IMR-90 (cell line): ENCODE data around the gene ZEB2. TPM values are rescaled to one million over a fixed set of nuclear protein-coding genes. Genes with fewer than 3 reads are reported as not detected.

Experiments
- ATAC-seq: fragments of 200-7000 bp; cut with Tn5 transposase; 2 replicates; pipeline ENCODE4 v1.9.1; 2020; ENCODE audit warnings: low read depth, mild to moderate bottlenecking, moderate library complexity
- BruUV-seq: library from RNA; stranded (reverse); fragments of 400-500 nt; replicated peaks from 2 replicates; lab custom pipeline; 2021; lab: Mats Ljungman, UMichigan
- CTCF ChIA-PET: fragments of 300-600 bp; formaldehyde crosslinking; extraction: SDS; loops from one replicate; lab custom pipeline; 2021; ENCODE audit warnings: antibody characterized with exemption; lab: Yijun Ruan, JAX
- POLR2A ChIA-PET: fragments of 300-600 bp; sonication (Branson Sonifier 250); formaldehyde crosslinking; loops from one replicate; lab custom pipeline; 2022; ENCODE audit warnings: antibody characterized with exemption; ENCODE audit not compliant: unreplicated experiment; lab: Charles Lee
- DNase-seq: peaks from one replicate; pipeline ENCODE4 v3.0.0; 2013
- H2AFZ ChIP-seq: replicated peaks from 2 replicates; pipeline ENCODE3; 2013; ENCODE audit warnings: low read length, mild to moderate bottlenecking; ENCODE audit not compliant: poor library complexity
- H2AK5ac ChIP-seq: 2 replicates; pipeline ENCODE4 v1.6.1; 2013; ENCODE audit warnings: low read depth, low read length, inconsistent platforms
- H2AK9ac ChIP-seq: replicated peaks from 2 replicates; pipeline ENCODE3; 2013; ENCODE audit warnings: mild to moderate bottlenecking, low read depth, low read length, moderate library complexity; ENCODE audit not compliant: poor library complexity
- H2BK120ac ChIP-seq: 2 replicates; pipeline ENCODE4 v1.6.1; 2013; ENCODE audit warnings: low read depth, low read length, inconsistent platforms
- H2BK15ac ChIP-seq: 3 replicates; pipeline ENCODE4 v1.6.1; 2013; ENCODE audit warnings: low read depth, low read length, inconsistent platforms
- H2BK20ac ChIP-seq: 2 replicates; pipeline ENCODE4 v1.6.1; 2013; ENCODE audit warnings: low read depth, mild to moderate bottlenecking, inconsistent platforms, low read length, moderate library complexity
- H2BK5ac ChIP-seq: 2 replicates; pipeline ENCODE4 v1.6.1; 2013; ENCODE audit warnings: mild to moderate bottlenecking, low read depth, low read length, inconsistent platforms; ENCODE audit not compliant: poor library complexity, severe bottlenecking
- H3K14ac ChIP-seq: replicated peaks from 2 replicates; pipeline ENCODE4 v1.6.1; 2013; ENCODE audit warnings: low read depth, low read length, inconsistent platforms
- H3K18ac ChIP-seq: 2 replicates; pipeline ENCODE4 v1.6.1; 2013; ENCODE audit warnings: low read depth, low read length, control low read depth
- H3K23ac ChIP-seq: 2 replicates; pipeline ENCODE4 v1.6.1; 2013; ENCODE audit warnings: low read depth, low read length, inconsistent platforms
- H3K27ac ChIP-seq: 2 replicates; pipeline ENCODE4 v1.5.1; 2013; ENCODE audit warnings: mild to moderate bottlenecking, control low read depth, low read length; ENCODE audit not compliant: insufficient read depth
- H3K27me3 ChIP-seq: 2 replicates; pipeline ENCODE4 v1.6.1; 2013; ENCODE audit warnings: low read length; ENCODE audit not compliant: control insufficient read depth, insufficient read depth
- H3K36me3 ChIP-seq: 2 replicates; pipeline ENCODE4 v1.6.1; 2013; ENCODE audit warnings: low read length, mixed read lengths; ENCODE audit not compliant: control insufficient read depth, insufficient read depth
- H3K4ac ChIP-seq: 2 replicates; pipeline ENCODE4 v1.6.1; 2013; ENCODE audit warnings: low read depth, low read length, inconsistent platforms
- H3K4me1 ChIP-seq: 2 replicates; pipeline ENCODE4 v1.6.1; 2013; ENCODE audit warnings: low read length, mixed read lengths; ENCODE audit not compliant: control insufficient read depth, insufficient read depth
- H3K4me2 ChIP-seq: 2 replicates; pipeline ENCODE4 v1.6.1; 2013; ENCODE audit warnings: low read depth, mild to moderate bottlenecking, control low read depth, low read length, moderate library complexity
- H3K4me3 ChIP-seq: 2 replicates; pipeline ENCODE4 v1.5.1; 2013; ENCODE audit warnings: low read depth, mild to moderate bottlenecking, control low read depth, low read length, moderate library complexity; ENCODE audit not compliant: insufficient read depth
- H3K56ac ChIP-seq: 2 replicates; pipeline ENCODE4 v1.6.1; 2013; ENCODE audit warnings: low read length, inconsistent platforms; ENCODE audit not compliant: insufficient read depth; ENCODE audit errors: extremely low read depth
- H3K79me1 ChIP-seq, 2 experiments: 2 replicates each; pipeline ENCODE4 v1.6.1; 2013; ENCODE audit warnings: low read length in 2 of 2, inconsistent platforms in 1 of 2, low read depth in 1 of 2
- H3K9ac ChIP-seq: 2 replicates; pipeline ENCODE4 v1.6.1; 2013; ENCODE audit warnings: low read depth, low read length, control low read depth
- H3K9me1 ChIP-seq: 2 replicates; pipeline ENCODE4 v1.6.1; 2013; ENCODE audit warnings: low read length, inconsistent platforms; ENCODE audit not compliant: insufficient read depth
- H3K9me3 ChIP-seq: 2 replicates; pipeline ENCODE4 v1.6.1; 2013; ENCODE audit warnings: low read length; ENCODE audit not compliant: control insufficient read depth, insufficient read depth
- H4K20me1 ChIP-seq: 2 replicates; pipeline ENCODE4 v1.6.1; 2013; ENCODE audit warnings: low read length, inconsistent platforms; ENCODE audit not compliant: insufficient read depth
- H4K5ac ChIP-seq: 2 replicates; pipeline ENCODE4 v1.6.1; 2013; ENCODE audit warnings: mild to moderate bottlenecking, low read depth, low read length, control low read depth
- H4K8ac ChIP-seq, 2 experiments: 2 replicates each; pipeline ENCODE4 v1.6.1; 2013; ENCODE audit warnings: low read depth in 2 of 2, low read length in 2 of 2, control low read depth in 1 of 2, inconsistent platforms in 1 of 2
- H4K91ac ChIP-seq: 2 replicates; pipeline ENCODE4 v1.6.1; 2013; ENCODE audit warnings: low read depth, low read length, inconsistent platforms; ENCODE audit not compliant: insufficient read depth
- CEBPB ChIP-seq: IDR thresholded peaks from 2 replicates; pipeline ENCODE4 v1.6.1; 2012; ENCODE audit warnings: low read depth, low read length, improper control_type of control experiment
- RFX5 ChIP-seq: IDR thresholded peaks from 2 replicates; pipeline ENCODE4 v1.8.0; 2012; ENCODE audit warnings: low read depth, mild to moderate bottlenecking, low read length, moderate library complexity
- WGBS, 2 experiments: methylation state at CpG; one replicate each; pipeline versions ENCODE4 v1.1.5 to v1.1.7; 2013; ENCODE audit warnings: missing lambda C conversion rate in 2 of 2; ENCODE audit not compliant: insufficient read length in 1 of 2; ENCODE audit errors: extremely low coverage in 2 of 2; 5-methylcytosine and 5-hydroxymethylcytosine counted together
- dilution Hi-C: fragments of 300-500 bp; cut with HindIII; formaldehyde crosslinking; loops from one replicate; pipeline ENCODE4 v1.14.3; 2018; ENCODE audit warnings: low sequenced_read_pairs; ENCODE audit not compliant: unreplicated experiment
- in situ Hi-C: fragments of 300-500 bp; cut with MboI; formaldehyde crosslinking; loops from 3 replicates; pipeline ENCODE4 v1.14.3; 2019; ENCODE audit warnings: low sequenced_read_pairs, inconsistent platforms, mixed read lengths
- intact Hi-C: fragments of 100-400 bp; cut with micrococcal nuclease; formaldehyde crosslinking; loops from 2 replicates; pipeline ENCODE4 v1.10.0; 2022
- polyA plus RNA-seq, 3 experiments: library from polyadenylated mRNA; depleted of rRNA; stranded (reverse); fragments of >200 nt; gene quantifications; 2 replicates each; pipeline ENCODE4 v1.2.3, GENCODE V29; 2012; ENCODE audit warnings: low replicate concordance in 1 of 3
- total RNA-seq: library from RNA; depleted of rRNA; stranded (reverse); fragments of >200 nt; gene quantifications from 2 replicates; pipeline ENCODE4 v1.2.3, GENCODE V29; 2012

Gene ZEB2
- total and polyA plus RNA-seq, 2 of the 4 experiments (the other 2 are of a cell fraction), result 22.4 to 50.9 TPM

GRCh38 chr2:144479138-144479537 is 40.8 kb downstream of the ZEB2 start:
- no TSS peak for BruUV-seq
- peak overlapping the region; percentile 9 for H2AFZ ChIP-seq
- H3K56ac ChIP-seq, result no peak overlapping the region
- H4K20me1 ChIP-seq, result peaks cover 14% of the 10 kb centered on the region; the same call in 1 of the 2 replicates
- no peaks in the 10 kb centered on the region for H3K9me3 ChIP-seq
- H3K18ac ChIP-seq, result no peak overlapping the region
- intact Hi-C loops, result no loop called here
- H3K27me3 ChIP-seq, result no peaks in the 10 kb centered on the region
- peak; percentile 59 for DNase-seq
- WGBS, 2 experiments, result 40% methylated on average over 1 of the region's 4 CpGs; no CpG with 5 or more reads in 1 of the 2 experiments
- CTCF ChIA-PET, result no interaction called here
- no peak overlapping the region for H2BK15ac ChIP-seq
- H3K4me2 ChIP-seq, result peak overlapping the region; percentile 8; the same call in 1 of the 2 replicates
- H4K8ac ChIP-seq, result no peak overlapping the region; a peak in 1 of 4 replicates
- no peak overlapping the region for H3K4me3 ChIP-seq
- no peak overlapping the region for H3K27ac ChIP-seq
- H4K5ac ChIP-seq, result no peak overlapping the region
- H2AK5ac ChIP-seq, result no peak overlapping the region
- H3K4ac ChIP-seq, result peak overlapping the region; percentile 50; the same call in 1 of the 2 replicates
- H3K4me1 ChIP-seq, result peaks cover 21% of the 10 kb centered on the region
- 0 out of 2 replicates have a peak overlapping the region, but pooled peaks have one; percentile 26 for H3K23ac ChIP-seq
- H3K36me3 ChIP-seq, result peaks cover 3% of the 10 kb centered on the region; the same call in 1 of the 2 replicates
- H4K91ac ChIP-seq, result no peak overlapping the region
- no peak overlapping the region for H2AK9ac ChIP-seq
- in situ Hi-C loops, result no loop called here
- no peak for ATAC-seq
- no peak overlapping the region for H2BK5ac ChIP-seq
- H3K9ac ChIP-seq, result no peak overlapping the region
- H2BK20ac ChIP-seq, result 0 out of 2 replicates have a peak overlapping the region, but pooled peaks have one; percentile 9
- no peak for TF ChIP-seq RFX5
- peak; percentile 55 for TF ChIP-seq CEBPB
- no peak overlapping the region for H3K14ac ChIP-seq
- 0 out of 2 replicates have a peak overlapping the region, but pooled peaks have one; percentile 18 for H2BK120ac ChIP-seq
- dilution Hi-C loops, result no loop called here
- POLR2A ChIA-PET, result no interaction called here
- peaks cover 17 to 39% of the 10 kb centered on the region in 2 experiments for H3K79me1 ChIP-seq
- peaks cover 3% of the 10 kb centered on the region; the same call in 1 of the 2 replicates for H3K9me1 ChIP-seq
